ENCODE data around the gene SASH1.

GRCh38 chr6:148596891-148597455, 254.3 kb downstream of the SASH1 start:
- no peak for TF ChIP-seq POLR2A (IDR thresholded peaks at IDR 0.05; ENCODE audit: low read depth, low read length)
- no peak for TF ChIP-seq POLR2AphosphoS5 (IDR thresholded peaks at IDR 0.05; ENCODE audit: low read depth, low read length)
- TF ChIP-seq TAF1 (IDR thresholded peaks at IDR 0.05; ENCODE audit: borderline replicate concordance, low read depth, low read length), result no peak
